HL-60 (cell line): ENCODE data around the gene NTF3.

ENCODE experiments used
- DNase-seq, 2 experiments: peaks; one replicate each; pipeline ENCODE4 v3.0.0-alpha.2; 2010 to 2020; ENCODE audit warnings: low read depth in 1 of 2, low spot score in 1 of 2
- H3K27ac ChIP-seq: fragments of 250-450 bp; sonication (Bioruptor Pico); replicated peaks from 2 replicates; pipeline ENCODE4 v1.5.1; 2020; ENCODE audit warnings: mild to moderate bottlenecking, moderate library complexity
- H3K27me3 ChIP-seq: fragments of 250-450 bp; sonication (Bioruptor Pico); 2 replicates; pipeline ENCODE4 v1.5.1; 2021; ENCODE audit warnings: mild to moderate bottlenecking, moderate library complexity; ENCODE audit not compliant: insufficient read depth, poor library complexity, severe bottlenecking
- H3K4me3 ChIP-seq: replicated peaks from 2 replicates; pipeline ENCODE4 v1.5.1; 2011; ENCODE audit warnings: mild to moderate bottlenecking, control low read depth, low read length; ENCODE audit not compliant: insufficient read depth
- CTCF ChIP-seq: IDR thresholded peaks from one replicate; pipeline ENCODE4 v1.5.1; 2011; ENCODE audit warnings: low read length, control low read depth, inconsistent platforms; ENCODE audit not compliant: insufficient read depth
- GABPA ChIP-seq: IDR thresholded peaks from 2 replicates; pipeline ENCODE4 v1.6.1; 2012; ENCODE audit warnings: low read depth
- POLR2AphosphoS5 ChIP-seq: IDR thresholded peaks from 2 replicates; pipeline ENCODE4 v1.6.1; 2012; ENCODE audit warnings: low read depth
- REST ChIP-seq: IDR thresholded peaks from 2 replicates; pipeline ENCODE4 v1.6.1; 2012; ENCODE audit warnings: low read depth; ENCODE audit not compliant: insufficient replicate concordance
- SPI1 ChIP-seq: IDR thresholded peaks from 2 replicates; pipeline ENCODE4 v1.6.1; 2012; ENCODE audit warnings: low read depth, mild to moderate bottlenecking, borderline replicate concordance

The NTF3 gene

GRCh38 chr12:5505751-5506150 lies 73.8 kb downstream of the NTF3 start:
- no peak for DNase-seq
- TF ChIP-seq SPI1 (no peak), CTCF (no peak), GABPA (no peak), POLR2AphosphoS5 (no peak)
- H3K27me3 ChIP-seq = no peaks in the 10 kb centered on the region
- H3K27ac ChIP-seq = no peak overlapping the region
- H3K4me3 ChIP-seq = no peak overlapping the region

- H3K27ac ChIP-seq = no peak overlapping the region
- DNase-seq = no peak
- H3K4me3 ChIP-seq = no peak overlapping the region
- TF ChIP-seq CTCF (no peak), REST (no peak), GABPA (no peak), POLR2AphosphoS5 (no peak), SPI1 (no peak)
- H3K27me3 ChIP-seq = no peaks in the 10 kb centered on the region
Observed at GRCh38 chr12:5506295-5506694, 74.4 kb downstream of the NTF3 start.

GRCh38 chr12:5506821-5507231 lies 74.9 kb downstream of the NTF3 start:
- Histone ChIP-seq H3K27me3 (no peaks in the 10 kb centered on the region), H3K4me3 (no peak overlapping the region), H3K27ac (no peak overlapping the region)
- no peak for TF ChIP-seq REST
- no peak for TF ChIP-seq GABPA
- TF ChIP-seq SPI1 = no peak
- TF ChIP-seq CTCF = no peak
- TF ChIP-seq POLR2AphosphoS5 = no peak
- no peak for DNase-seq

- DNase-seq = no peak
- H3K27ac ChIP-seq = no peak overlapping the region
- TF ChIP-seq REST (no peak), GABPA (no peak), POLR2AphosphoS5 (no peak), CTCF (no peak), SPI1 (no peak)
- H3K4me3 ChIP-seq = no peak overlapping the region
- H3K27me3 ChIP-seq = no peaks in the 10 kb centered on the region
Observed at GRCh38 chr12:5507401-5507935, 75.6 kb downstream of the NTF3 start.
